Esophagus (tissue), 2 donors: ENCODE results near the gene ZNF282. TPM values are rescaled to one million over a fixed set of nuclear protein-coding genes. Genes with fewer than 3 reads are reported as not detected.
"Not testable (repeated sequence)": the region's sequence is repeated elsewhere in the genome, so short reads cannot be mapped to it uniquely, and the experiment has no call there.

ENCODE experiments used
- H3K27ac ChIP-seq, 2 donors: one replicate each; pipeline ENCODE4 v1.5.1; 2013; ENCODE audit warnings: low read depth in 2 of 2, mild to moderate bottlenecking in 2 of 2, inconsistent platforms in 1 of 2, low read length in 1 of 2, moderate library complexity in 1 of 2
- H3K27me3 ChIP-seq, 2 donors: one replicate each; pipeline ENCODE4 v1.6.1; 2013; ENCODE audit warnings: low read length in 2 of 2, control low read depth in 1 of 2, mild to moderate bottlenecking in 1 of 2; ENCODE audit not compliant: insufficient read depth in 2 of 2, control insufficient read depth in 1 of 2
- H3K36me3 ChIP-seq, 2 donors: one replicate each; pipeline ENCODE4 v1.6.1; 2013; ENCODE audit warnings: low read length in 1 of 2; ENCODE audit not compliant: control insufficient read depth in 2 of 2, insufficient read depth in 2 of 2
- H3K4me1 ChIP-seq, 2 donors: one replicate each; pipeline ENCODE4 v1.6.1; 2013; ENCODE audit warnings: low read length in 1 of 2; ENCODE audit not compliant: control insufficient read depth in 2 of 2, insufficient read depth in 2 of 2
- H3K4me3 ChIP-seq, 2 donors: one replicate each; pipeline ENCODE4 v1.5.1; 2013; ENCODE audit warnings: low read length in 2 of 2, mild to moderate bottlenecking in 2 of 2, low read depth in 1 of 2, moderate library complexity in 1 of 2
- H3K9me3 ChIP-seq, 2 donors: one replicate each; pipeline ENCODE4 v1.6.1; 2013; ENCODE audit warnings: mild to moderate bottlenecking in 2 of 2, low read depth in 1 of 2, low read length in 1 of 2, moderate library complexity in 1 of 2; ENCODE audit not compliant: control insufficient read depth in 2 of 2, insufficient read depth in 1 of 2
- WGBS, 2 donors: extraction: QIAGEN DNeasy Blood & Tissue Kit; methylation state at CpG; one replicate each; pipeline ENCODE4 v1.1.7; 2013; 5-methylcytosine and 5-hydroxymethylcytosine counted together
- polyA plus RNA-seq, 2 donors: library from polyadenylated mRNA; stranded (reverse); fragments of 200-250 nt; gene quantifications; one replicate each; pipeline ENCODE4 v1.2.3, GENCODE V29; 2013
- donor health status: healthy with polysubstance abuse.
- donor health status: Bipolar disorder and iron deficiency.

Gene ZNF282
- polyA plus RNA-seq, 2 donors, result 9.5 to 11.7 TPM

DNA sequence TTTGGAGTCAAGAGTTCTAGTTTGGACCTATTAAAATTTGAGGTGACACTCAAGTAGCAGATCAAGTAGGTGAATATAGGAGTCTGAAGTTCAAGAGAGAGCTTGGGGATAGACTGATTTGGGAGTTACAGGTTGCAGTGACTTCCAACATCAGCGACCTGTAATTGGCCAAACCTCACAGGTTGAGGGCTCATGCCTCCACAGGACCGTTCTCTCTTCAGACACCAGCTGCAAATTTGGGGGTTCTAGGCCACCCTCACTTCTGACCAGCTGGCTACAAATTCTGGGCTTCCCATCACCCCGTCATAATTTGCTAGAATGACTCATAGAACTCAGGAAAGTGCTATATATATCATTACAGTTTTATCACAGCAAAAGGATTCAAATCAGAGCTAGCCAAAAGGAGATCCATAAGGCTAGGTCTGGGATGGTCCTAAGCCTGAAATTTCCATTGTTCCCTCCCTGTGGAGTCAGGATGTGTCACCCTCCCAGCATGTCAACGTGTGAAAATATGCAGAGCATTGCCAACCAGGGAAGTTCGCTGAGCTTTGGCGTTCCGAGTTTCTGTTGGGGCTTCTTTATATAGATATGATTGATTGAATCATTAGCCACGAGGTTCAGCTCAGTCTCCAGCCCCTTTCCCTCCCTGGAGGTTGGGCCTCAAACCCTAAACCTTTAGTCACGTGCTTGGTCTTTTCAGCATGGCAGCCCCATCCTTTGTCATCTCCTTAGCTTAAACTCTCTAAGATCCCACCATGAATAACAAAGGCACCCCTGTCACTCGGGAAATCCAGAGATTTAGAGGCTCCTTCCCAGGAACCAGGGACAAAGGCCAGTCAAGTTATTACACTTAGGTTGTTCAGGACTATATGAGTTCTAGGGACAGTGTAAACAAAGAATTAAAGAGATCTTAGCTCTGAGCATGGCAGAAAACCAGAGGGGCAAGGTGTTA, 23.4 kb downstream of the ZNF282 start:
- Histone ChIP-seq H3K4me1 (no peaks in the 10 kb centered on the region), H3K27ac (no peak overlapping the region), H3K4me3 (no peak overlapping the region), H3K36me3 (peaks cover 19 to 45% of the 10 kb centered on the region in 2 donors), H3K27me3 (no peaks in the 10 kb centered on the region), H3K9me3 (no peaks in the 10 kb centered on the region)
- 86% methylated on average over 10 of the region's 10 CpGs for WGBS, 2 donors

- no peaks in the 10 kb centered on the region for H3K9me3 ChIP-seq
- H3K4me1 ChIP-seq, result no peaks in the 10 kb centered on the region
- whole genome bisulfite sequencing, 2 donors, result 70 to 79% methylated on average over 6 of the region's 6 CpGs
- no peak overlapping the region for H3K4me3 ChIP-seq
- H3K36me3 ChIP-seq, result peaks cover 15 to 45% of the 10 kb centered on the region in 2 donors
- H3K27ac ChIP-seq, result no peak overlapping the region
- no peaks in the 10 kb centered on the region for H3K27me3 ChIP-seq
Observed at GRCh38 chr7:149220534-149220933, 25.2 kb downstream of the ZNF282 start.

DNA sequence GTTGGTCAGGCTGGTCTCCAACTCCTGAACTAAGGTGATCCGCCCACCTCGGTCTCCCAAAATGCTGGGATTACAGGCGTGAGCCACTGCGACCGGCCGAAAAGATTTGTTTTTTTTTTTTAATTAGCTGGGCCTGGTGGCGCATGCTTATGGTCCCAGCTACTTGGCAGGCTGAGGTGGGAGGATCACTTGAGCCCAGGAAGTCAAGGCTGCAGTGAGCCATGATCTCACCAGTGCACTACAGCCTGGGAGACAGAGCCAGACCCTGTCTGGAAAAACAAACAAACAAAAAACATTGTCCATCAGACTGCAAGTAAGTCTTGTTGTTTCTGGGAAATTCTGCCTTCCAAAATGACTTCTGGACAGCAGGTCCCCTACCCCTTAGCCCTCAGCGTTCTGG, 27.8 kb downstream of the ZNF282 start:
- Histone ChIP-seq H3K4me1 (no peaks in the 10 kb centered on the region), H3K9me3 (no peaks in the 10 kb centered on the region), H3K4me3 (no peak overlapping the region), H3K27me3 (no peaks in the 10 kb centered on the region), H3K36me3 (peaks cover 11 to 31% of the 10 kb centered on the region in 2 donors), H3K27ac (no peak overlapping the region)
- 95 to 97% methylated on average over 8 of the region's 8 CpGs for WGBS, 2 donors

- H3K4me1 ChIP-seq, result no peaks in the 10 kb centered on the region
- peaks cover 11 to 27% of the 10 kb centered on the region in 2 donors for H3K36me3 ChIP-seq
- WGBS, 2 donors, result 97 to 98% methylated on average over 32 to 39 of the region's 39 CpGs
- H3K4me3 ChIP-seq, result no peak overlapping the region
- H3K27ac ChIP-seq, result no peak overlapping the region
- H3K9me3 ChIP-seq, result no peaks in the 10 kb centered on the region
- no peaks in the 10 kb centered on the region for H3K27me3 ChIP-seq
Observed at GRCh38 chr7:149223761-149224160, 28.4 kb downstream of the ZNF282 start.

GRCh38 chr7:149224352-149224751, 29.0 kb downstream of the ZNF282 start:
- Histone ChIP-seq H3K27ac (no peak overlapping the region), H3K27me3 (no peaks in the 10 kb centered on the region), H3K36me3 (peaks cover 11 to 24% of the 10 kb centered on the region in 2 donors), H3K4me3 (no peak overlapping the region), H3K9me3 (no peaks in the 10 kb centered on the region), H3K4me1 (no peaks in the 10 kb centered on the region)
- WGBS, 2 donors, result 97 to 98% methylated on average over 37 of the region's 37 CpGs

DNA sequence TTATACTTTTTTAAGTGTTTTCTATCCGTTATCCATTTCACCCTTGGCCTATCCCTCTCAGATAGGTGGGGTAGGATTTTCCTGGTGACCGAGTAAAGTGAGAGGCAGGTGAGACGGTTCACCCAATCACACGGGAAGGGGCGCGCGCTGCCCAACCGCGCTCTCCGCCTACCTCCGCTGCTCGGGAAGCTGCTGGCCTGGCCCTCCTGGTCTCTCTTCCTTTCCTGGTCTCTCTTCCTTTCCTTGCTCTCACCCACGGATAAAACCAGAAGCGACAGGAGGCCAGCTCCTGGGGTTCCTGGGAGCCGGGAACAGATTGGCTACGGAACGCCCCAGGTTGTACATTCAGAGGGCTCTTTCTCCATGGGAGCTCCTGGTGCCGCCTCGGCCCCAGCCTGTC, 29.8 kb downstream of the ZNF282 start:
- H3K27me3 ChIP-seq, result no peaks in the 10 kb centered on the region
- H3K36me3 ChIP-seq, result peaks cover 11 to 24% of the 10 kb centered on the region in 2 donors
- H3K27ac ChIP-seq, result no peak overlapping the region
- no peaks in the 10 kb centered on the region for H3K9me3 ChIP-seq
- no peak overlapping the region for H3K4me3 ChIP-seq
- 93 to 95% methylated on average over 19 of the region's 19 CpGs for WGBS, 2 donors
- H3K4me1 ChIP-seq, result peaks cover 0 to 2% of the 10 kb centered on the region in 2 donors

GRCh38 chr7:149225656-149226055, 30.3 kb downstream of the ZNF282 start:
- Histone ChIP-seq H3K27me3 (no peaks in the 10 kb centered on the region), H3K27ac (no peak overlapping the region), H3K36me3 (peaks cover 11 to 21% of the 10 kb centered on the region in 2 donors), H3K4me1 (peaks cover 0 to 2% of the 10 kb centered on the region in 2 donors), H3K9me3 (no peaks in the 10 kb centered on the region), H3K4me3 (no peak overlapping the region)
- WGBS, 2 donors, result 91 to 92% methylated on average over 22 of the region's 22 CpGs

- H3K9me3 ChIP-seq, H3K4me1 ChIP-seq, H3K27me3 ChIP-seq, H3K4me3 ChIP-seq, H3K27ac ChIP-seq: not testable (repeated sequence)
- peaks cover 7 to 19% of the 10 kb centered on the region in 2 donors for H3K36me3 ChIP-seq
- 91 to 96% methylated on average over 17 of the region's 17 CpGs for WGBS, 2 donors
Observed at GRCh38 chr7:149226366-149226765, 31.0 kb downstream of the ZNF282 start.

DNA sequence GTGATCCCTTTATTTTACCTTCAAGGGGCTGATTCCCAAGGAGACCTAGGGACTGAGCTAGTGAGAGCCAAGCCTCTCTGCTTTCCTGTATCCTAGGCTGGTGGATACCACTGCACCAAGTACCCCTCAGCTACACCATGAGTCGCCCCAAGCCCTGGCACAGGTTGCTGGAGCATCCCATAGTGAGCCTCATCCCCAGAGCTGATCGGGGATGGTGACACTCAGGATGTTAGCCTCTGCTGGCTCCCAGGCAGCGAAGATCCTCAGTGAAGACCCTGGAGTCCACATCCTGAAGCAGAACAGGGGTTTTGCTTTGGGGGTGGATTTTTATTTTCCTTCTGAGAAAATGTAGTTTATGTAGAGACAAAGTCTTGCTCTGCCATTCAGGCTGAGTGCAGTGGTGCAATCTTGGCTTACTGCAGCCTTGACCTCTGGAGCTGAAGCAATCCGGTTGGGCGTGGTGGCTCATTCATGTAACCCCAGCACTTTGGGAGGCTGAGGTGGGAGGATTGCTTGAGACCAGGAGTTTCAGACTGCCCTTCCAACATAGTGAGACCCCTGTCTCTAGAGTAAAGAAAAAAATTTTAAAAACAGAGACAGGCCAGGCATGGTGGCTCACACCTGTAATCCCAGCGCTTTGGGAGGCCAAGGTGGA, 31.6 kb downstream of the ZNF282 start:
- no peaks in the 10 kb centered on the region for H3K27me3 ChIP-seq
- H3K27ac ChIP-seq, result no peak overlapping the region
- H3K4me3 ChIP-seq, result no peak overlapping the region
- peaks cover 5 to 19% of the 10 kb centered on the region in 2 donors for H3K36me3 ChIP-seq
- peaks cover 0 to 2% of the 10 kb centered on the region in 2 donors for H3K4me1 ChIP-seq
- WGBS, 2 donors, result 76 to 86% methylated on average over 6 of the region's 6 CpGs
- no peaks in the 10 kb centered on the region for H3K9me3 ChIP-seq
